ENCODE data around the gene COL5A2.

DNA sequence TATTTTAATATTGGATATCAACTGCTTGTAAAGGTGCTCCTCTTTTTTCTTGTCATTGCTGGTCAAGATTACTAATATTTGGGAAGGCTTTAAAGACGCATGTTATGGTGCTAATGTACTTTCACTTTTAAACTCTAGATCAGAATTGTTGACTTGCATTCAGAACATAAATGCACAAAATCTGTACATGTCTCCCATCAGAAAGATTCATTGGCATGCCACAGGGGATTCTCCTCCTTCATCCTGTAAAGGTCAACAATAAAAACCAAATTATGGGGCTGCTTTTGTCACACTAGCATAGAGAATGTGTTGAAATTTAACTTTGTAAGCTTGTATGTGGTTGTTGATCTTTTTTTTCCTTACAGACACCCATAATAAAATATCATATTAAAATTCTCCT, 167.2 kb downstream of the COL5A2 start:
- TF ChIP-seq, protein P1, sequence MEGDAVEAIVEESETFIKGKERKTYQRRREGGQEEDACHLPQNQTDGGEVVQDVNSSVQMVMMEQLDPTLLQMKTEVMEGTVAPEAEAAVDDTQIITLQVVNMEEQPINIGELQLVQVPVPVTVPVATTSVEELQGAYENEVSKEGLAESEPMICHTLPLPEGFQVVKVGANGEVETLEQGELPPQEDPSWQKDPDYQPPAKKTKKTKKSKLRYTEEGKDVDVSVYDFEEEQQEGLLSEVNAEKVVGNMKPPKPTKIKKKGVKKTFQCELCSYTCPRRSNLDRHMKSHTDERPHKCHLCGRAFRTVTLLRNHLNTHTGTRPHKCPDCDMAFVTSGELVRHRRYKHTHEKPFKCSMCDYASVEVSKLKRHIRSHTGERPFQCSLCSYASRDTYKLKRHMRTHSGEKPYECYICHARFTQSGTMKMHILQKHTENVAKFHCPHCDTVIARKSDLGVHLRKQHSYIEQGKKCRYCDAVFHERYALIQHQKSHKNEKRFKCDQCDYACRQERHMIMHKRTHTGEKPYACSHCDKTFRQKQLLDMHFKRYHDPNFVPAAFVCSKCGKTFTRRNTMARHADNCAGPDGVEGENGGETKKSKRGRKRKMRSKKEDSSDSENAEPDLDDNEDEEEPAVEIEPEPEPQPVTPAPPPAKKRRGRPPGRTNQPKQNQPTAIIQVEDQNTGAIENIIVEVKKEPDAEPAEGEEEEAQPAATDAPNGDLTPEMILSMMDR (conservative IDR thresholded peaks at IDR 0.05) = no peak
- no peak for TF ChIP-seq ZFX (IDR thresholded peaks at IDR 0.05)
